ENCODE results near the gene PRSS58. TPM values are rescaled to one million over a fixed set of nuclear protein-coding genes. Genes with fewer than 3 reads are reported as not detected.

The PRSS58 gene, protein sequence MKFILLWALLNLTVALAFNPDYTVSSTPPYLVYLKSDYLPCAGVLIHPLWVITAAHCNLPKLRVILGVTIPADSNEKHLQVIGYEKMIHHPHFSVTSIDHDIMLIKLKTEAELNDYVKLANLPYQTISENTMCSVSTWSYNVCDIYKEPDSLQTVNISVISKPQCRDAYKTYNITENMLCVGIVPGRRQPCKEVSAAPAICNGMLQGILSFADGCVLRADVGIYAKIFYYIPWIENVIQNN
- not detected for total RNA-seq (2021; fragmentation: NEBNext Ultra II Directional; extraction: Animal tissue kit (Norgen Biotek cat#: 25700))
- long read RNA-seq: 0 reads

DNA sequence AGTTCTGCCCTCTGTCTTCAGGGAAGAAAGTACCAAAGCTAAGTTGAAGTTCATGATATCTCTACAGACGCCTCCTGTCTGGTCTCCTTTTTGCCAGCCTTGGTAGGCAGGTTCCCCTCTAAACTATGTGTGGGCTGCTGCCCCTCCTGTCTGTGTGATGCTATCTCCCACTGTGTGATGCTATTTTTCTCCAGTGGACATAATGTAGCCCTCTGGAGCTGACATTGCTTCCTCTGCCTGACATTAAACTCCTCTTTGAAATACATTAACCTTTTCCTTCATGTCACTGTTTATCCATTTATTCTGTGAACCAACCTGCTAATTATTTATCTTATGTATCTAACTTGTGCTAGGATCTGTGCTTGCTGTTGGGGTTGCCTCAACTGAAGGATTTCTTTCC lies at the start of gene PRSS58:
Gene PRSS58, minus strand, starts transcription at position 101 of the 400 bp plus-strand sequence. CDS start 351 bp downstream, outside the sequence.
- H3K4me1 Mint-ChIP-seq (ENCODE audit: low read depth): no peaks in the 10 kb centered on the region
- DNase-seq: no peak
- H3K36me3 Mint-ChIP-seq (ENCODE audit: low read depth): no peaks in the 10 kb centered on the region
- H3K27me3 Mint-ChIP-seq (ENCODE audit: insufficient read depth): no peaks in the 10 kb centered on the region
- TF ChIP-seq, protein P1, sequence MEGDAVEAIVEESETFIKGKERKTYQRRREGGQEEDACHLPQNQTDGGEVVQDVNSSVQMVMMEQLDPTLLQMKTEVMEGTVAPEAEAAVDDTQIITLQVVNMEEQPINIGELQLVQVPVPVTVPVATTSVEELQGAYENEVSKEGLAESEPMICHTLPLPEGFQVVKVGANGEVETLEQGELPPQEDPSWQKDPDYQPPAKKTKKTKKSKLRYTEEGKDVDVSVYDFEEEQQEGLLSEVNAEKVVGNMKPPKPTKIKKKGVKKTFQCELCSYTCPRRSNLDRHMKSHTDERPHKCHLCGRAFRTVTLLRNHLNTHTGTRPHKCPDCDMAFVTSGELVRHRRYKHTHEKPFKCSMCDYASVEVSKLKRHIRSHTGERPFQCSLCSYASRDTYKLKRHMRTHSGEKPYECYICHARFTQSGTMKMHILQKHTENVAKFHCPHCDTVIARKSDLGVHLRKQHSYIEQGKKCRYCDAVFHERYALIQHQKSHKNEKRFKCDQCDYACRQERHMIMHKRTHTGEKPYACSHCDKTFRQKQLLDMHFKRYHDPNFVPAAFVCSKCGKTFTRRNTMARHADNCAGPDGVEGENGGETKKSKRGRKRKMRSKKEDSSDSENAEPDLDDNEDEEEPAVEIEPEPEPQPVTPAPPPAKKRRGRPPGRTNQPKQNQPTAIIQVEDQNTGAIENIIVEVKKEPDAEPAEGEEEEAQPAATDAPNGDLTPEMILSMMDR (IDR thresholded peaks at IDR 0.05): no peak
- H3K27ac Mint-ChIP-seq: no peak within 1 kb of the TSS
- H3K4me3 Mint-ChIP-seq: no peak within 1 kb of the TSS
- H3K9me3 Mint-ChIP-seq: peaks cover 8% of the 10 kb centered on the region

DNA sequence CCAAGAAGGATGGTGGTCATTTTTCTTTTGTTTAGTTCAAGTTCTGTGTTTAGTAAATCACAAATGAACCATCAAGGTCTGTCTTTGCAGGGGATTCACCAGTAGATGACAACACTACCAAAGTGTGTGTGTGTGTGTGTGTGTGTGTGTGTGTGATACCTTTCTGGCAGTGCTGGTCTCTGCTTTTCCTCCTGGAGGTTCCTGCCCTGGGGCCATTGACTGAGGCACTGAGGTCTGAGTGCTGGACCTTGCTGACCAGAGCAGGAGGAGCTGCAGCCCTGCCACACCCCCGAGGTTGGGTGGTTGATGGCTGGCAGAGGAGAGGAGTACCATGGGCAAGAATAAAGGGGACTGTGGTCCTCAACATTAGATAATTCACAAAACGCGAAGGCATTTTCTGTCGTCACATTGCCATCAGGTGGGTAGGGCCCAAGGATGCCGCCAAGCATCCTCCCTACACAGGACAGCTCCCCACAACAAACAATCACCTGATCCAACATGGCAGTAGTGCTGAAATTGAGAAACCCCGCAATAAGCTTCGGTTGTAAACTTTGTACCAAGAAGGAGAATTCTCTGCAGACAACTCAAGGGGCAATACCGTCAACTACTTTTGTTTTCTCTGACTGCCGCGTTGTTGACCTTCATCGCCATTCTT lies 49.5 kb upstream of the PRSS58 start:
- Mint-ChIP-seq H3K4me3 (no peak overlapping the region), H3K9me3 (no peaks in the 10 kb centered on the region), H3K36me3 (ENCODE audit: low read depth) (no peaks in the 10 kb centered on the region), H3K27ac (no peak overlapping the region), H3K4me1 (ENCODE audit: low read depth) (no peaks in the 10 kb centered on the region), H3K27me3 (ENCODE audit: insufficient read depth) (peaks cover 6% of the 10 kb centered on the region)
- DNase-seq: no peak
- TF ChIP-seq, protein P1 (IDR thresholded peaks at IDR 0.05): no peak

DNA sequence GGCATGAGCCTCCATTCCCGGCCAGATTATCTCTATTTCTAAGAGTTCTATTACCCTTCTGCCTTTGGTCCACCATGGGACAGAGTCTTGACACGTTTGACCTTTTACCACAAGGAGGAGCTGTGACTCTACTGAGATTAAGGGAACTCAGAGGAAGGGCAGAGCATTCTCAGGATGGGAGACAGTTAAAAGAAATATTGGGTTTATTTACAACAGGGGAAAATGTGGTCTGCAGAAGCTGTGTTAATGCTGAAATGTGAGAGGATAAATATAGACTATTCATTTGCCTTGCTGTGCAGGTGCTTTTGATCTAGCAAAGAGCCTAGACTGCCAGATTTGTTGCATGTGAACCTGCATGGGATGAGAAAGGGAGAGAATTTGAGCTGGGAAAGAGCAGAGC lies 45.8 kb upstream of the PRSS58 start:
- Mint-ChIP-seq H3K36me3 (ENCODE audit: low read depth) (no peaks in the 10 kb centered on the region), H3K9me3 (no peaks in the 10 kb centered on the region), H3K4me1 (ENCODE audit: low read depth) (no peaks in the 10 kb centered on the region), H3K27me3 (ENCODE audit: insufficient read depth) (peaks cover 5% of the 10 kb centered on the region), H3K27ac (no peak overlapping the region), H3K4me3 (no peak overlapping the region)
- TF ChIP-seq, protein P1 (IDR thresholded peaks at IDR 0.05): peak; percentile 59
- no peak for DNase-seq

DNA sequence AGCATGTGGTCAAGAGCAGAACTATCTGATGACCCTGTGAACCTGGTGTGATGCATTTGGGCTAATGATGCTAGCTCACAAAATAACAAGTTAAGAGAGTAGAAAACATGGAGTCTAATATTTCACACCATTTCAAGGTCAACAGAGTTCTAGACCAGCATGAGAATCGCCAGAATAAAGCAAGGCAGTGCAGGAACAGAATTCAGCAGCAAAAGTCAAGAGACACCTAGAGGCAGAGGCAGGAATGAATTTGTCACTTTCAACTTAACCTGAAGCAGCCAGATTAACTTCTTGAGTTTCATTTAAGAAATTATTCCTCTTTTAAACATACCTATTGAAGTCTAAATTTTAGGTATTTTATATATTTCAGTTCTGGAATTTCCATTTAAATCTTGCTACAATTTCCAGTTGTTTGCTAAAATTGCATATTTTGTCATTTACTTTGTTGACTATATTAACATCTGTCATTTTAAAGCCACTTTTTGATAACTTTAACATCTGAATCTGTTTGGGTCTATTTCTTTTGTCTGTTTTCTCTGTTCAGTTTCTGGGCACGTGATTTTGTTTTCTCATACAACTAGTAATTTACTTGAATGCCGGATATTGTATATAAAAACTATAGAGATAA lies 44.2 kb upstream of the PRSS58 start:
- Mint-ChIP-seq H3K4me3 (no peak overlapping the region), H3K36me3 (ENCODE audit: low read depth) (no peaks in the 10 kb centered on the region), H3K4me1 (ENCODE audit: low read depth) (no peaks in the 10 kb centered on the region), H3K27ac (no peak overlapping the region), H3K27me3 (ENCODE audit: insufficient read depth) (peaks cover 6% of the 10 kb centered on the region), H3K9me3 (no peaks in the 10 kb centered on the region)
- TF ChIP-seq, protein P1 (IDR thresholded peaks at IDR 0.05): peak; percentile 74
- peak; percentile 10 for DNase-seq

- Mint-ChIP-seq H3K4me1 (ENCODE audit: low read depth) (no peaks in the 10 kb centered on the region), H3K27ac (no peak overlapping the region), H3K27me3 (ENCODE audit: insufficient read depth) (peaks cover 6% of the 10 kb centered on the region), H3K4me3 (no peak overlapping the region), H3K36me3 (ENCODE audit: low read depth) (no peaks in the 10 kb centered on the region), H3K9me3 (no peaks in the 10 kb centered on the region)
- DNase-seq: no peak
- TF ChIP-seq, protein P1 (IDR thresholded peaks at IDR 0.05): no peak
Observed at GRCh38 chr7:142301299-142301698, 43.4 kb upstream of the PRSS58 start.

Measured in HFFc6 (cell line).